Measurements from ENCODE around the gene EEF1AKMT1. TPM values are rescaled to one million over a fixed set of nuclear protein-coding genes. Genes with fewer than 3 reads are reported as not detected.

The EEF1AKMT1 gene
- total and polyA plus RNA-seq, 2 experiments from 2014 or later = 3.2 to 7.6 TPM

DNA sequence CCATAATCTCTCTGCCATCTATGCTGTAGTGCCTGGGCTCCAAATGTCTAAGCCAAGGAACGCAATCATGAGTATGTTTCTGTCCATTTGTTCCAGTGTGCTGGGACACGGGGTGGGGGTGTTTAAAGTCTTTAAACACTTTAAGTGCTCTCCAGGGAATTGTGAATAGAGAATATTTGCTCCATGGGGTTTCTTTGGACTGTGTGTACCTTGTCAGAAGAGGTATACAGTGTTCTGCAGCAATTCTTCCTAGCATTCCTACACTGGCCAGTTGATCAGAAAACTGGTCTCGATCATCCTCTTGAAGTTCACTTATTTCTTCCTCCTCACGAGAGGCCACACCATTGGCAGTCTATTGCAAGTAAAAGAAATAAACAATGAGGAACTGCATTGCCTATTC is 35.1 kb upstream of the EEF1AKMT1 start:
- H3K4me1 Mint-ChIP-seq = no peaks in the 10 kb centered on the region
- no peak for ATAC-seq

More for the DNA sequence above, 35.1 kb upstream of the EEF1AKMT1 start:
- TF ChIP-seq POLR2AphosphoS5 (IDR thresholded peaks at IDR 0.05; ENCODE audit: low read depth) = no peak
- TF ChIP-seq, protein P1, sequence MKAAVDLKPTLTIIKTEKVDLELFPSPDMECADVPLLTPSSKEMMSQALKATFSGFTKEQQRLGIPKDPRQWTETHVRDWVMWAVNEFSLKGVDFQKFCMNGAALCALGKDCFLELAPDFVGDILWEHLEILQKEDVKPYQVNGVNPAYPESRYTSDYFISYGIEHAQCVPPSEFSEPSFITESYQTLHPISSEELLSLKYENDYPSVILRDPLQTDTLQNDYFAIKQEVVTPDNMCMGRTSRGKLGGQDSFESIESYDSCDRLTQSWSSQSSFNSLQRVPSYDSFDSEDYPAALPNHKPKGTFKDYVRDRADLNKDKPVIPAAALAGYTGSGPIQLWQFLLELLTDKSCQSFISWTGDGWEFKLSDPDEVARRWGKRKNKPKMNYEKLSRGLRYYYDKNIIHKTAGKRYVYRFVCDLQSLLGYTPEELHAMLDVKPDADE (IDR thresholded peaks at IDR 0.05) = no peak
- TF ChIP-seq, protein P2, sequence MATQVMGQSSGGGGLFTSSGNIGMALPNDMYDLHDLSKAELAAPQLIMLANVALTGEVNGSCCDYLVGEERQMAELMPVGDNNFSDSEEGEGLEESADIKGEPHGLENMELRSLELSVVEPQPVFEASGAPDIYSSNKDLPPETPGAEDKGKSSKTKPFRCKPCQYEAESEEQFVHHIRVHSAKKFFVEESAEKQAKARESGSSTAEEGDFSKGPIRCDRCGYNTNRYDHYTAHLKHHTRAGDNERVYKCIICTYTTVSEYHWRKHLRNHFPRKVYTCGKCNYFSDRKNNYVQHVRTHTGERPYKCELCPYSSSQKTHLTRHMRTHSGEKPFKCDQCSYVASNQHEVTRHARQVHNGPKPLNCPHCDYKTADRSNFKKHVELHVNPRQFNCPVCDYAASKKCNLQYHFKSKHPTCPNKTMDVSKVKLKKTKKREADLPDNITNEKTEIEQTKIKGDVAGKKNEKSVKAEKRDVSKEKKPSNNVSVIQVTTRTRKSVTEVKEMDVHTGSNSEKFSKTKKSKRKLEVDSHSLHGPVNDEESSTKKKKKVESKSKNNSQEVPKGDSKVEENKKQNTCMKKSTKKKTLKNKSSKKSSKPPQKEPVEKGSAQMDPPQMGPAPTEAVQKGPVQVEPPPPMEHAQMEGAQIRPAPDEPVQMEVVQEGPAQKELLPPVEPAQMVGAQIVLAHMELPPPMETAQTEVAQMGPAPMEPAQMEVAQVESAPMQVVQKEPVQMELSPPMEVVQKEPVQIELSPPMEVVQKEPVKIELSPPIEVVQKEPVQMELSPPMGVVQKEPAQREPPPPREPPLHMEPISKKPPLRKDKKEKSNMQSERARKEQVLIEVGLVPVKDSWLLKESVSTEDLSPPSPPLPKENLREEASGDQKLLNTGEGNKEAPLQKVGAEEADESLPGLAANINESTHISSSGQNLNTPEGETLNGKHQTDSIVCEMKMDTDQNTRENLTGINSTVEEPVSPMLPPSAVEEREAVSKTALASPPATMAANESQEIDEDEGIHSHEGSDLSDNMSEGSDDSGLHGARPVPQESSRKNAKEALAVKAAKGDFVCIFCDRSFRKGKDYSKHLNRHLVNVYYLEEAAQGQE (IDR thresholded peaks at IDR 0.05; ENCODE audit: unreplicated experiment) = no peak
- TF ChIP-seq EZH2phosphoT487 (IDR thresholded peaks at IDR 0.05; ENCODE audit: unreplicated experiment) = no peak
- TF ChIP-seq CREB1 (CRISPR knock-in tag; IDR thresholded peaks at IDR 0.05; ENCODE audit: low read depth) = no peak
- TF ChIP-seq EZH2 (IDR thresholded peaks at IDR 0.05; ENCODE audit: low read depth, unreplicated experiment) = no peak
- TF ChIP-seq ZNF331 (CRISPR knock-in tag; IDR thresholded peaks at IDR 0.05; ENCODE audit: low read depth) = no peak
- TF ChIP-seq ZNF462 (CRISPR knock-in tag; IDR thresholded peaks at IDR 0.05) = no peak
- no peak for TF ChIP-seq NANOG (IDR thresholded peaks at IDR 0.05; ENCODE audit: borderline replicate concordance)
- Mint-ChIP-seq H3K36me3 (ENCODE audit: low read depth) (peaks cover 16% of the 10 kb centered on the region), H3K4me3 (no peak overlapping the region), H3K9me3 (no peaks in the 10 kb centered on the region), H3K27me3 (ENCODE audit: insufficient read depth, low read depth, poor library complexity) (peaks cover 3% of the 10 kb centered on the region), H3K27ac (no peak overlapping the region)
- Histone ChIP-seq H3K4me3 (no peak overlapping the region), H3K27ac (ENCODE audit: low read depth) (no peak overlapping the region), H3K4me2 (no peak overlapping the region), H3F3A (replicated peaks; ENCODE audit: low read depth) (no peaks in the 10 kb centered on the region), H4K20me1 (replicated peaks; ENCODE audit: insufficient read depth) (no peaks in the 10 kb centered on the region), H3K36me3 (ENCODE audit: insufficient read depth) (peaks cover 16% of the 10 kb centered on the region), H3K79me2 (replicated peaks; ENCODE audit: insufficient read depth) (peaks cover 14% of the 10 kb centered on the region; the same call in 1 of the 2 replicates), H3K4me1 (ENCODE audit: insufficient read depth) (no peaks in the 10 kb centered on the region), H3K27me3 (ENCODE audit: insufficient read depth) (no peaks in the 10 kb centered on the region), H3K9me2 (ENCODE audit: insufficient read depth) (no peaks in the 10 kb centered on the region), H2AFZ (no peak overlapping the region)
- no peak for DNase-seq (ENCODE audit: low spot score)

Data from GM23338 (cell line).